GM21717 (cell line): ENCODE measurements around the gene GOLGA6C.
"Not testable (repeated sequence)": the region's sequence is repeated elsewhere in the genome, so short reads cannot be mapped to it uniquely, and the experiment has no call there.

Experiments
- ATAC-seq: cut with Tn5 transposase; IDR thresholded peaks from one replicate; pipeline ENCODE4 v1.9.1; 2021; ENCODE audit warnings: mild to moderate bottlenecking, moderate library complexity; ENCODE audit not compliant: unreplicated experiment

GOLGA6C gene

DNA sequence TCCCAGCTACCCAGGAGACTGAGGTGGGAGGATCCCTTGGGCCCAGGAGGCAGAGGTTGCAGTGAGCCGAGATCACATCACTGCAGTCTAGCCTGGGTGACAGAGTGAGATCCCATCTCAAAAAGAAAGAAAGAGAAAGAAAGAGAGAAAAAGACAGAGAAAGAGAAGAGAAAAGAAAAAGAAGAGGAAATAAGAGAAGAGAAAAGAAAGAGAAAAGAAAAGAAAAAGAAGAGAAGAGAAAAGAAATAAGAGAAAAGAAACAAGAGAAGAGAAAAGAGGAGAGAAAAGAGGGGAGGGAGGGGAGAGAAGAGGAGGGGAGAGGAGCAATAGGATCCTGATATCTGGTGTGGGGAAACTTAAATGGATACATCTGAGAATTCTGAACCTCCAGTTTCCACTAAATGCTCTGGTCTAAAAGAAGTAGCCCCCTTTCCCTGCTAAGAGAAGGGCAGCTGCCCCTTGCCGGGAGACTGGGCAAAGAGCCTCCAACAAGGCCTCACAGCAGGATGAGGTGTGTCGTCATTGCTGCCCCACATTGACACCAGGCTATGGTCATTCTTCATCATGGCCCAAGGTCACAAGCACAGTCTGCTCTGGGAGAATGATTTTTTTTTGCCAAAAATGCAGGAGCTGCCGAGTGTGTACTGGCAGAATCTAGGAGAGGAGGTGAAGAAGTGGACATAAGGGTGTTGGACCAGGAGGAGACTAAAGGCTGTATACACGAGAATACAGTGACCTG is 56.6 kb downstream of the GOLGA6C start:
- ATAC-seq, result no peak

GRCh38 chr15:75319231-75319897 is 61.2 kb downstream of the GOLGA6C start:
- not testable (repeated sequence) for ATAC-seq
